Stimulated activated naive CD8-positive, alpha-beta T cell treated with anti-CD3 and anti-CD28 coated beads, Interleukin-15, Interleukin-2, amounts not matched to agents 100 ng/mL and 50 ng/mL, for 24 hours (primary cell): Measurements from ENCODE around the gene TLE4.
"Not testable (repeated sequence)": the region's sequence is repeated elsewhere in the genome, so short reads cannot be mapped to it uniquely, and the experiment has no call there.

Experiments
- H3K27ac Mint-ChIP-seq: one replicate; pipeline ENCODE4 v1.8.0; 2021; ENCODE audit warnings: mild to moderate bottlenecking, mixed read lengths
- H3K27me3 Mint-ChIP-seq: one replicate; pipeline ENCODE4 v1.8.0; 2021; ENCODE audit warnings: mixed read lengths
- H3K36me3 Mint-ChIP-seq: one replicate; pipeline ENCODE4 v1.8.0; 2021; ENCODE audit warnings: low read depth, mixed read lengths
- H3K4me1 Mint-ChIP-seq: one replicate; pipeline ENCODE4 v1.8.0; 2021; ENCODE audit warnings: low read depth, mixed read lengths
- H3K4me3 Mint-ChIP-seq: one replicate; pipeline ENCODE4 v1.8.0; 2021; ENCODE audit warnings: mild to moderate bottlenecking, mixed read lengths
- H3K9me3 Mint-ChIP-seq: one replicate; pipeline ENCODE4 v1.8.0; 2021; ENCODE audit warnings: mixed read lengths

The TLE4 gene

DNA sequence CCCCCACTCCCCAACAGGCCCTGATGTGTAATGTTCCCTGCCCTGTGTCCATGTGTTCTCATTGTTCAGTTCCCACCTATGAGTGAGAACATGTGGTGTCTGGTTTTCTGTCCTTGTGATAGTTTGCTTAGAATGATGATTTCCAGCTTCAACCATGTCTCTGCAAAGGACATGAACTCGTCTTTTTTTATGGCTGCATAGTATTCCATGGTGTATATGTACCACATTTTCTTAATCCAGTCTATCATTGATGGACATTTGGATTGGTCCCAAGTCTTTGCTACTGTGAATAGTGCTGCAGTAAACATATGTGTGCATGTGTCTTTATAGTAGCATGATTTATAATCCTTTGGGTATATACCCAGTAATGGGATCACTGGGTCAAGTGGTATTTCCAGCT, 34.8 kb downstream of the TLE4 start:
- peaks cover 26% of the 10 kb centered on the region for H3K9me3 Mint-ChIP-seq
- H3K4me1 Mint-ChIP-seq: peaks cover 38% of the 10 kb centered on the region
- H3K36me3 Mint-ChIP-seq: peaks cover 33% of the 10 kb centered on the region
- H3K27me3 Mint-ChIP-seq, H3K4me3 Mint-ChIP-seq, H3K27ac Mint-ChIP-seq: not testable (repeated sequence)

DNA sequence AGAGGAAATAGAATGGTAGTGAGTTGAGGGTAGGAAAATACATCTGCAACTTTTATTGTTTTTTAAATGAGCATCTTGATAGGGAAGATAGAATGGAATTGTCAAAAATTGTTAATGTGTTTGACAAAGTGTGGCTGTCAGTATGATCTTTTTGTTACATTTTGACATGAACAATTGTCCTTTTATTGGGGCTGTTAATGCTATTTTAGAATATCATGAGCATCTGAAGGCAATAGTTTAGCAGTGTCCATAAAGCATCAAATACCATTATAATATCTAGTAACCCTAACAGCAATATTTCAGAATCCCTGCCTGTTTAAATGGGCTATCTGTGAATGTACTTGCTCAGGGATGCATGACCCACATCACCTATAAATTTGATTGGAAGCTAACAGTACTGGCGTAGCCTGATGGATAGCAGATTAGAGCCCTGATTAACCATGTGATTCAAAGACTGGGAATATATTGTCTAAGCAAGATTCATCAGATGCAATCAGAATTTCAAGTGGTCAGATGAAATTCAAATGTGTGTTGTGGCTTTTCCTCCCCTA, 37.8 kb downstream of the TLE4 start:
- Mint-ChIP-seq H3K4me3 (no peak overlapping the region), H3K4me1 (peaks cover 54% of the 10 kb centered on the region), H3K9me3 (peaks cover 17% of the 10 kb centered on the region), H3K27me3 (no peaks in the 10 kb centered on the region), H3K27ac (no peak overlapping the region), H3K36me3 (peaks cover 29% of the 10 kb centered on the region)

DNA sequence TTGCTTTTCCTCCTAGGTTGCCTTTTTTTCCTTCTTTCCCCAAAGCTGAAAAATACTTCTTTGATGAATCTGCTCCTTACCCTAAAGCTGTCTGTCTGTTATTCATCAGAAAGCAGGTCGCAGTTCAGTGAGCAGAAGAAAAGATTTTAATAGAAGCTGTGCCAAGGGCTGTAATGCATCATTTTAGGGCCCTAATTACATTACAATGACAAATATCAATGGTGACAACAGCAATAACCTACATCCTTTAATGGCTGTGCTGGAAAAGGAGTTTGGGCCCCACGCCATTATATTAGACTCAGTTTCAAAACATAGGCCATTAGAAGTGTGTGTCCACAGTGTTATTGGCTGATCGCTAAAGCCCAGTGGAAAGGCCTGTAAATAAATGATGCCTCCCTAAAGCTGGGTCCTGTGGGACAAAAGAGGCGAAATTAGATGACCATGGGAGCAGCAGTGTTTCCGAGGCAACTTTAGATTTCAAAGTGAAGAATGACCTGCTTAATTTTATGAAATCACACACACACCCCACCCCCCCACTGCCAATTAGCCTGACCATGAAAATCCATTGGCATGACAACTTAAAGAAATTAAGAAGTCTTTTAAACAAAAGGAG, 38.4 kb downstream of the TLE4 start:
- H3K4me1 Mint-ChIP-seq: peaks cover 58% of the 10 kb centered on the region
- no peak overlapping the region for H3K4me3 Mint-ChIP-seq

DNA sequence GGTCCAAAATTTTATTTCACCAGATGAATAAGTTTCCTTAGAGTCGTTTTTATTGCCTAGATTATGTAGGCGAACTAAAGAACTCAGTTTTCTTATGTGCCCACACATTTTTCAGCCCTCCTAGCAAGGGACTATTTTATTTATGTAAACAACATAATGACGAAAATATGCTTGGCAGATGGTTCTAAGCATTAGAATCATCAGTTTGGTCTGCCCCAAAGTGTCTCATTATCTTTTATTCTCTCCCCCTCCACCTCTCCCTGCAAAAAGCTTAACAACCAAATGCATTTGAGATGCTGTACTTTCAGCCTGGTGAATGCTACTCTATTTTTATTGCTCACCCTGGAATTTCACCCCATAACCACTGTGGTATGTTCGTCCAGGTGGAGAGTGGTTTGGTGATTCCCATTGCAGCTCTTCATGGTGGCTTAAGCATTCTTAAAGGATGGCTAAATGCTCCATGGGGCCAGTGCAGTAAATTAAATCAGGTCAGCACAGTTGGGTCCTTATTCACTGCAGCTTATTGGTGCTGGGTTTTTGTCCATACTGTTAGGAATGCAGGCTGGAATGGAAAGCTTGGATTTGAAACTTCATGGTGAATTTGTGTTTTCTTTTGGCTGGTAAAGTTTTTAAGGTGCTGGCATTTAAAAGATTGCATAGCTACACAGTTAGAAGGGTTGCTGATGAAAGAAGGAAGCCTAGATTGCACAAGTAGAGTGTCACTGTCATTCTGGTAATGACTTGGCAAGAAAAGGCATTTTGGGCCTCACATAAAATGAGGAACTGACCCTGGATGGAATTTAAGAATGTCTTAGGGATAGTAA, 39.2 kb downstream of the TLE4 start:
- Mint-ChIP-seq H3K27me3 (no peaks in the 10 kb centered on the region), H3K4me3 (no peak overlapping the region), H3K27ac (no peak overlapping the region), H3K36me3 (peaks cover 33% of the 10 kb centered on the region), H3K4me1 (peaks cover 61% of the 10 kb centered on the region), H3K9me3 (peaks cover 17% of the 10 kb centered on the region)

More for the DNA sequence above, 38.4 kb downstream of the TLE4 start:
- Mint-ChIP-seq H3K36me3 (peaks cover 33% of the 10 kb centered on the region), H3K9me3 (peaks cover 17% of the 10 kb centered on the region), H3K27ac (no peak overlapping the region), H3K27me3 (no peaks in the 10 kb centered on the region)

DNA sequence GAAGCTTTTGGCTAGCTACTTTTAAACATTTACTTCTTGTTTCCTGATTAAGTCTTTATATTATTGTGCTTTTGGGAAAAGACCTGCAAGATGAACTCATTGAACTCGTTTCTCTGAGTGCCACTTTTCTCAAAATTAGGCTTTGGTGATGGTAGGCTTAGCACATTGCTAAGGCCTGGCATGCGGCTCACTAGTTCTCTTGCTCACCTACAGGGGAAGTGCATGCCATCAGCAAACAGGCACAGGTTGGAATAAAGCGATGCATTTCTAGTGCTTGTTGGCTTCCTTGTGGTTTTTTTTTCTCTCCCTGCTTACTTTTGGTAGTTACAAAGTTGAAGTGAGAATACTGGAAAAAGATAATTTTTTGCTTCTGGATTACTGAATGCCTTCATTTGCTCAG, 41.4 kb downstream of the TLE4 start:
- Mint-ChIP-seq H3K27ac (no peak overlapping the region), H3K9me3 (peaks cover under 1% of the 10 kb centered on the region), H3K4me1 (peaks cover 52% of the 10 kb centered on the region), H3K36me3 (peaks cover 22% of the 10 kb centered on the region), H3K4me3 (no peak overlapping the region), H3K27me3 (no peaks in the 10 kb centered on the region)

DNA sequence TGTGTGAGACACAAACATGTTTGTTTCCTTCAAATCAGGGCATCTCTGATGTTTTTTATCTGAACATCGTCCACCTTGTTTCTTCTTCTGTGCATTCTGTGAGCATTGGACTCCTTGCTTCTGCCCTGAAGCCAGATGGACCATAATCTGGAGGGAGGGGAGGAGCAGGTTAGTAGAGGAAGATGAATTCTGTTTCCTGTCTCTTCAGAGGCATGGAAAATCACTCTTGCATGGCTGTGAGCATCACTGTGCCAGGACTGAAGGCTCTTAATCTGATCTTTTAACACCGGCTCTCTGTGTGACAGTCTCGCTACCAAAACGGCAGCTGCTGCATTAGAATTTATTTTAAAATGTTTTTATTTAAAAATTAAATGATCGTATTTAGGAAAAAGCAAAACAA, 43.3 kb downstream of the TLE4 start:
- no peaks in the 10 kb centered on the region for H3K27me3 Mint-ChIP-seq
- peaks cover 57% of the 10 kb centered on the region for H3K4me1 Mint-ChIP-seq
- H3K36me3 Mint-ChIP-seq: peaks cover 30% of the 10 kb centered on the region
- H3K9me3 Mint-ChIP-seq: no peaks in the 10 kb centered on the region
- peak overlapping the region; percentile 42 for H3K27ac Mint-ChIP-seq
- no peak overlapping the region for H3K4me3 Mint-ChIP-seq

DNA sequence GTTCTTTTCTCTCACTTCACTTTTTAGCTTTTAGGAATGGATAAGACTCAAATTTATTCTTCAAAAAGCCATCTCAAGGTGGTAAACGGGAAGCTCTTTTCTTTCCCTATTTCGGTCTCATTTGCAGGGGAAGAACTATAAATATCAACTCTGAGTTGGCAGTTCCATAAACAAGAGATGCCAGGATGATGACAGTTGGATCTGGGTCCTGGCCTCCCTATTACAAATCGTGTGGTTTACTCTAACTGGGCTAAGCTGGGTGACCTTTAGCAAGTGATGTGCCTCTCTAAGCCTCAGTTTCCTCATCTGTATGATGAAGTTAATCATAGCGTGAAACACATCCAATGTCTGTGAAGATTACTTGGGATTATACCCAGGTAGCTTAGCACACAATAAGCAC, 44.2 kb downstream of the TLE4 start:
- Mint-ChIP-seq H3K27ac (no peak overlapping the region), H3K4me1 (peaks cover 61% of the 10 kb centered on the region), H3K27me3 (no peaks in the 10 kb centered on the region), H3K4me3 (no peak overlapping the region), H3K9me3 (peaks cover under 1% of the 10 kb centered on the region), H3K36me3 (peaks cover 30% of the 10 kb centered on the region)

DNA sequence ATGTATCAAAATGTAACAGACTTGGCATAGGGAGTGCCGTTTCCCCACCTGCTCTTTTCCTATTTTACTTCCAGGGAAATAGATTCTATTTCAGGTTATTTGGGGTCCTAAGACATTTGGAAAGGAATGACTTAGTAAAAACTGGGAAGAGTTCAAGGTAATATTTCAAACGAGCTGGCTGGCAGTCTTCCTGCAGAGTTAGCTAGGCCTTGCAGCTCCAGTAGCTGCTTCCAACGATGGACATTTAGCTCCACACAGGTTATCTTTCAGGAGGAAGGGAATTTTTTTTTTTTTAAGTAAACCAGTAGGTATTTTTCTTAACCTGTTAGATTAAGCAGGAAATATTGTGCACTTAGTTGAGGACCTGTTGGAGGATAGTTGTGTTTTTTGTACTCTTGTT, 45.2 kb downstream of the TLE4 start:
- Mint-ChIP-seq H3K9me3 (peaks cover 6% of the 10 kb centered on the region), H3K27me3 (no peaks in the 10 kb centered on the region), H3K27ac (no peak overlapping the region), H3K36me3 (peaks cover 35% of the 10 kb centered on the region), H3K4me1 (peaks cover 53% of the 10 kb centered on the region), H3K4me3 (no peak overlapping the region)

DNA sequence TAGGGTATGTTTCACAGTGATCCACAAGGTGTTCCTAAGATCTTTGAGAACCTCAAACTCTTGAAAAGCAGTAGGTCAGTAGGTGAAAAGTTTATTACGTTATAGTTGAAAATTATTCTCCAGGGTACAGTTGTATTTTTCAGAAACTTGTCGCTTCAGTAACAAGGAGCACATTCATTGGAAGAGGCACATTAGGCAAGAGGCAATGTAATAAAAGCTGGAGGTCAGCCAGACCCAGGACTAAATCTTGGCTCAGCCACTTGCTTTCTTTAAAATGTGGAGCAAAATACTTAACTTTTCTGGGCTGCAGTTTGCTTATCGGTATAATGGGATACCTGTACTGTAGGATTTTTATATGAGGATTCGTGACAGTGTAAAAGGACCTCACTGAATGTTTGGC, 45.6 kb downstream of the TLE4 start:
- peaks cover 6% of the 10 kb centered on the region for H3K9me3 Mint-ChIP-seq
- no peak overlapping the region for H3K27ac Mint-ChIP-seq
- no peaks in the 10 kb centered on the region for H3K27me3 Mint-ChIP-seq
- H3K4me1 Mint-ChIP-seq: peaks cover 49% of the 10 kb centered on the region
- no peak overlapping the region for H3K4me3 Mint-ChIP-seq
- H3K36me3 Mint-ChIP-seq: peaks cover 33% of the 10 kb centered on the region

DNA sequence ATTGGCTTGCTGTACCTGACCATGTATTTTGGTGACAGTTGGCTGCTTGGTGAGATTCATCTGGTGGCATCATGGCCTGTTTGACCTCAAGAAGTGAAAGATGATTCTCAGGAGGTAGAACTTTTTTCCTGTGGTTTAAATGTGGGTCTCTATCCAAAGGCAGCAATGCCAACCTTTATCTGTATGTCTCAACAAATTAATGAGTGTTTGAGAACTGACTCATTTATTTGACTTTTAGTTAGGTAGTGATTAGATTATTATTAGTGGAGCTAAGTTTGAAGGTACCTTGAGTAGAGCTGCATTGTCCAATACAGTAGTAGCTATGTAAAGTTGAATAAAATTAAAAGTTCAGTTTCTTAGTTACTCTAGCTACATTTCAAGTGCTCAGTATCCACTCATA, 48.2 kb downstream of the TLE4 start:
- peaks cover 6% of the 10 kb centered on the region for H3K9me3 Mint-ChIP-seq
- H3K27ac Mint-ChIP-seq: no peak overlapping the region
- H3K36me3 Mint-ChIP-seq: peaks cover 22% of the 10 kb centered on the region
- H3K4me3 Mint-ChIP-seq: no peak overlapping the region
- peaks cover 45% of the 10 kb centered on the region for H3K4me1 Mint-ChIP-seq
- no peaks in the 10 kb centered on the region for H3K27me3 Mint-ChIP-seq

DNA sequence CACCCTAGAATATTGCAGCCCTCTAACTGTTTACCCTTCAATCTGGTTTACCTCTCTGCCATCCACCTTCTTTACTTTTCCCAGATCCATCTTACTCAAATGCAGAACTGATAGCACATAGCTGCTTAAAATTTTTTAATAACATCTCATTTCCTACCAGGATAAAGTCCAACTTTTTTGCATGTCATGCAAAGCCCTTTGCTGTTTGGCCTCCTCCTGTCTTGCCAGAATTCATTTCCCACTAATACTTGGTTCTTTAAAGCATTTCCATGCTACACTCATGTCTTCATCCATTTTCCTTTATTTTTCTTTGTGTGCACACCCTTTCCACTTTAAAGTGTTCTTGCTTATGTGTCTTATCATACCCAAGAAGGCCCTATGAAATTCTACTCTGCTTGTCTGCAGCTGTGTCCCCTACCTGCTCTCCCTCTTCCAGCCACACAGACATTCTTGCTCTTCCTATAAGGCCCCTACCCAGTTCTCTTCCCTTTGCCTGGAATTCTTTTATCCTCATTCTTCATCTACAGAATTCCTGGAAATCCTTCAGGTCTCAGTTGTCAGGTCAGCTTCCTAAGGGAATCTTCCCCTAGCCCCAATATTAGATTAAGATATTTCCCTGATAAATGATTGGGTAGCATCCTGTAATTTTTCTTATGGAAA, 50.3 kb downstream of the TLE4 start:
- Mint-ChIP-seq H3K27ac (no peak overlapping the region), H3K4me1 (peaks cover 51% of the 10 kb centered on the region), H3K9me3 (peaks cover 6% of the 10 kb centered on the region), H3K27me3 (no peaks in the 10 kb centered on the region), H3K36me3 (peaks cover 24% of the 10 kb centered on the region), H3K4me3 (no peak overlapping the region)

DNA sequence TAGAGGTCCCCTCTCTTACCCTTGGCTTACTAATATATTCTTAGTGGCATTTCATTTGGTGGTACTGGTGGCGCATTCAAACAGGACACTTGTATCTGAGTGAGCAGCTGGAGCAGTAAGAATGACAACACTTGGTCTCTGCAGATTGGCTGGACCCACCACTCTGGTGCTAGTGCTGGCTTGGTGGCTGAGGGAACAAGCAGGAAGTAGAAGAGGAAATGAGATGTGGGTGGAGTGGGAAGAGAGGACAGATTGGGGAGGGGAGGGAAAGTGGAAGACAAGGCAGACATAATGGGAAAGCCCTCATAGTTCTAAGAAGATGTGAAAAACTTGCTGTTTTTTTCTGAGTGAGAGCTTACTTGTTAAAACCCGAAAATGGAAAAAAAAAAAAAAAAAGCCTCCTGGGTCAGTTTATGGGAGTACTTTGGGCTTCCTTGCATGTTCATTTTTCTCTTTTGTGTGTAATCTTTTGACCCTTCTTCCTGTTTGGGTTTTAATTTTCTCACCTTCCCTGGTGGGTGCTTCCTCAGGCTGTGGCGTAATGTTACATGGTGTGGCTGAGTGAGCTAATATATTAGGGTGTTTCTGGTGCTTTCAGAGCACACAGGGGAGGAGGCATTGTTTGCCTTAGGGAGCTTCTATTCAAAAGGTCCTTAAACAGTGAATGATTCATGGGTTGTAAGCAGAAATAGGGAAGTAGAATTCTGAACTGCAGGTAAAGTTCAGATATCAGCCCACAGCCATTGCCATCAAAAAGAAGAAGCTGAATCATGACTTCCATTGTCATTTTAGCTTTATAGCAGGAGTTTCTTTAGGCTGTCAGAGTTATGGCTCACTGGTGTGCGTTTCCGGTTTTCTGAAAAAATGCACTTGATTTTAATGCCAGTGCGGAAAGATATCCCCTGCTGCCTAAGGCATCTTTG, 52.3 kb downstream of the TLE4 start:
- Mint-ChIP-seq H3K9me3 (peaks cover 6% of the 10 kb centered on the region), H3K27me3 (no peaks in the 10 kb centered on the region), H3K36me3 (peaks cover 28% of the 10 kb centered on the region), H3K27ac (peak overlapping the region; percentile 96), H3K4me1 (peaks cover 66% of the 10 kb centered on the region), H3K4me3 (peak overlapping the region; percentile 82)

DNA sequence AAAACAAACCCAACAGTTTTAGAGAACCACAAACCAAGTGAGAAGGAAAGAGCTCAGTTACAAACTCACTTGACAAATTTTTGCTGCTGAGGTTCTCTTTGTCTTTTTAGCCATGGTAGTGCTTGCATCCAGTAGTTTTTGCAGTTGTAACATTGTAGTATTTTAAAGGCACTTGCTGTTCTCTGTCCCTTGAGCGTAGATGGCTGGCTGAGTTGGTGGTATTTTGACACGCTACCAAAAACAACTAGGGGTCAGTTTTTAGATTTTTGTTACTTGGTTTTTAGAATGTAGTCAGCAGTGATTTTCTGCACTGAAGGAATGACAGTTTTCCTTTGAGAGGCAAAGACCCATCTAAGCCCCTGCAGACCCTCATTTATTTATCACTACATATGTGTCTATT, 58.0 kb downstream of the TLE4 start:
- Mint-ChIP-seq H3K27ac (peak overlapping the region; percentile 80), H3K4me3 (peak overlapping the region; percentile 43), H3K9me3 (no peaks in the 10 kb centered on the region), H3K27me3 (no peaks in the 10 kb centered on the region), H3K4me1 (peaks cover 89% of the 10 kb centered on the region), H3K36me3 (peaks cover 21% of the 10 kb centered on the region)
